HG02885 (cell line): ENCODE measurements around the gene ASXL1.
"Not testable (repeated sequence)": the region's sequence is repeated elsewhere in the genome, so short reads cannot be mapped to it uniquely, and the experiment has no call there.

Experiments
- ATAC-seq: cut with Tn5 transposase; IDR thresholded peaks from one replicate; pipeline ENCODE4 v1.9.1; 2021; ENCODE audit warnings: mild to moderate bottlenecking; ENCODE audit not compliant: unreplicated experiment, poor library complexity

ASXL1 gene

DNA sequence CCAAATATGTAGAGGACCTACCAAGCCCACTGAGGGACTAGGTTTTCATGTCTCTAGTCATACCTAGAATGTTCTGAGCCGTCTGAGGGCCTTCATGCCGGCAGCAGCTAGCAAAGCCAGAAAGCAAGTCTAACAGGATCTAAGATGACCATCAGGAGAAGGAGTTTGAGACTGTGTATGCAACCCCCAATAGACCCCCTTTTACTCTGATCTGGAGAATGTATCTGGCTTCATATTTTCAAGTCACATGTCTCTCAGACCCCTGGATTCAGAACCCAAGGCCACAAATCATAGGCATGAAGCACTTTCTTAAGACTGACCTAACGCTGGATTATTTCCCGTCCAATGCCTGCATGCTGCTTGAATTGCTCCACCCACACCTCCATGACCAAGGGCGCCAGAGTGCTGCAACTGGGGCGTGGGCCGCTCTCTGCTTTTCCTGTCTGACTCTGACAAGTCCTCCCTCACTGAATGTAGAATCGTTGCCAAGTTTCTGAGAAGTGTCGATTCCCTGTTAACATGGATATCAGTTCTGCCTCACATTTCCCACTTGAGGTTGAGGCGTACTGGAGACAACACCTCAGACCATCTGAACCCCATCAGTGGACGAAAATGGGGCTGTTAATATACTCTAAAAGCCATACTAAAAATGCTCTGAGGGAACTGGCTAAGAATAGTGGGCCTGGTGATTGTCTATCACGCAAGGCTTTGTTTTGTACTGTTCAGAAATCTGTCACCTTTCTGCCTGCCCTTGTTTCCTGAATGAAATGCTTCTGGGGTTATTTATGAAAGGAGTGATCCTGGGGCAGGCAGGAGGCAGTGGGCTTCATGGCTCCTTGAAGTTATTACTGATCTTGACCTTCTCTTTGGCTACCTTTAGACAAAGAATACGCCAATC is 23.9 kb upstream of the ASXL1 start:
- ATAC-seq: peak; percentile 45

DNA sequence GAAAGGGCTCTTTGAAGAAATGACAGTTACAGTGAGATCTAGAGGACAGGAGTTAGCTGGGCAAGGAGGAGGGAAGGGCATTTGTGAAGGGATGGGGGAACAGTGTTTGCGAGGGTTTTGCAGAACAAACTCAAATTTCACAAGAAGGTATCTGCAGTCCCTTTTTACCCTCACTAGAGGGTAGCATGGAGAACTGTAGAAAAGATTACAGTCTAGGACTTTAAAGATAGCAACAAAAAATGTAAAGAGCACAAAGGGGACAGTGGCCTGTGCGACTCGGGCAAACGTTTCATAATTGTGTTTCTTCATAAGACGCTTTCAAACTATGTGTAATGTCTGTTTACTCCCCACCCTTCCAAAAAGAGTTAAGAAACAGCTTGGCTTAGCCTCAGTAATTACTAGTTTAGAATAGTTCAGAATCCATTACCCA is 21.2 kb upstream of the ASXL1 start:
- no peak for ATAC-seq

DNA sequence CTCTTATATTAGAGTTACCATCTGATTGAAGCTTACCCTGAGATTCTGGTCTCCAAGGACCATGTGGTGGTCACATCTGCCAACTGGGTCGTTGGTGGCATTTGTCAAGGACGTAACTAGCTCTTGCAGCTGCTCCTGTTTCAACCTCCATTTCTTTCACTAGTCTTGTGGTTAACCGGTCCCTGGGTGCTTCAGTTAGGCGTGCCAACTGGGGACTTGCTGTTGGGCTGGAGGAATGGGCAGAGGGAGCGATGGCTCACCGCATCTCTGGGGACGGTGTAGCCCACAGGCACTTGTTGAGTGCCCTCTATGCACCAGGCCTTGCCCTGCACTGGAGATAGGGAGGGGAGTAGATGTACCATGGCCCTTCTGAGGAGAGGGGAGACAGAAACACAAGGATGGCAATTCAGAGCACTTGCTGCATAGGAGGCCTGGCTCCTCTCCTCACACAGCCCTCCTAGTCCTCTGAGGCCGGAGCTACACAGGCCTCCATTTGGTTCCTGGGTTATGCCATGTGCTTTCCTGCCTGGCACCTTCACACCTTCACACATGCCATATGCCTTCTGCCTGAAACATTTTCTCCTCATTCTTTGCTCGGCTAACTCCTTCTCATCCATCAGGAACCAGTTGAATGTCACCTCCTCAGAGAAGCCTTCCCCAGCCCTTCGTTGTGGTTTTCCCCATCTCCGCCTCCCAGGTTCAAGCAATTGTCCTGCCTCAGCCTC is 20.0 kb upstream of the ASXL1 start:
- ATAC-seq: no peak

DNA sequence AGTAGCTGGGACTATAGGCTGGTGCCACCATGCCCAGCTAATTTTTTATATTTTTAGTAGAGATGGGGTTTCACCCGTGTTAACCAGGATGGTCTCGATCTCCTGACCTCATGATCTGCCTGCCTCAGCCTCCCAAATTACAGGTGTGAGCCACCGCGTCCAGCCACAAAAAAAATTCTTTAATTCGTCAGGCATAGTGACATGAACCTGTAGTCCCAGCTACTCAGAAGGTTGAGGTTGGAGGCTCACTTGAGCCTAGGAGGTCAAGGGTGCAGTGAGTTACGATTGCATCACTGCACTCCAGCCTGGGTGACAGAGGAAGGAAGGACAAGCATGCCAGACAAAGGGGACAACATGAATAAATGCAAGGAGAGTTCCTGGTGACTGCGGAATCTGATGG is 19.5 kb upstream of the ASXL1 start:
- no peak for ATAC-seq

DNA sequence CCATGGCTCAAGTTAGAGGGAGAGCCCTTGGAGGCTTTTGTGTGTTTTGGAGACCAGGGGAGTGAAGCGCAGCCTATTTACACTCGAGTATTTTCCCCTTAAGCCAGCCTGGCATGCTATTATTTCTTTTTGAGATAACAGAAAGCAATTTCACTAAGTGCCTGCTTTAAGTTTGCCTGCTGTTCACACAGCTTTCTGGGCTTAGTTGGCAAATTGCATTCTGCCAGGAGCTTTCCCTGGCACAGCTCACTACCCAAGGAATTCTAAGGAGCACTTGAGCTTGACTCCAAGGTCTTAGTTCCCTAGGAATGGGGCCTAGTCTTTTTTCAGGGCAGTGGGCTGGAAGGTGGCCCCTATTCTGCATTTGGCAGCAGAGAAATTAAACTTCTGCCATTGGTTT is 19.0 kb upstream of the ASXL1 start:
- no peak for ATAC-seq

DNA sequence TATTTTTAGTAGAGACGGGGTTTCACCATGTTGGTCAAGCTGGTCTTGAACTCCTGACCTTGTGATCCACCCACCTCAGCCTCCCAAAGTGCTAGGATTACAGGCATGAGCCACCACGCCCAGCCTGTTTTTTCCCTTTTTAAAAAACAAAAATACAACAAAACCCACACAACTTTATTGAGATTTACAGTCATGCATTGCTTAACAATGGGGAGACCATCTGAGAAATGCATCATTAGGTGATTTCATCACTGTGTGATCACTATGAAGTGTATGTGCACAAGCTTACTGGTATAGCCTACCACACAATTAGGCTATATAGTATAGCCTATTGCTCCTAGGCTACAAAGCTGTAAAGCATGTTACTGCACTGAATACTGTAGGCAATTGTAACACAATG is 17.1 kb upstream of the ASXL1 start:
- not testable (repeated sequence) for ATAC-seq

DNA sequence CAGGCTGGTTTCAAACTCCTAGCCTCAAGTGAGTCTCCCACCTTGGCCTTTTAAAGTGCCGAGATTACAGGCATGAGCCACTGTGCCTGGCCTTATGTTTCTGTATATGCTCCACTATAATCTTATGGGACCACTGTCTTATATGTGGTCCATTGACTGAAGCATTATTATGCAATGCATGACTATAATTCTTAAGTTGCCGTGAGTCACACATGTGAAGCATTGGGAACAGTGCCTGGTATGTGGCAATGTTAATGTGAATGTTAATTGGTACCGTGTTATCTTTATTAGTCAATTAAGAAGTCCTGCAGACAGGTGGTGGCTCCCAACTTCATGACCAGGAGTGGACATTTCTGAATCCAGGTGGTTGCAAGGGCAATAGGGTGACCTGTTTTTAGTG is 14.7 kb upstream of the ASXL1 start:
- ATAC-seq: no peak

DNA sequence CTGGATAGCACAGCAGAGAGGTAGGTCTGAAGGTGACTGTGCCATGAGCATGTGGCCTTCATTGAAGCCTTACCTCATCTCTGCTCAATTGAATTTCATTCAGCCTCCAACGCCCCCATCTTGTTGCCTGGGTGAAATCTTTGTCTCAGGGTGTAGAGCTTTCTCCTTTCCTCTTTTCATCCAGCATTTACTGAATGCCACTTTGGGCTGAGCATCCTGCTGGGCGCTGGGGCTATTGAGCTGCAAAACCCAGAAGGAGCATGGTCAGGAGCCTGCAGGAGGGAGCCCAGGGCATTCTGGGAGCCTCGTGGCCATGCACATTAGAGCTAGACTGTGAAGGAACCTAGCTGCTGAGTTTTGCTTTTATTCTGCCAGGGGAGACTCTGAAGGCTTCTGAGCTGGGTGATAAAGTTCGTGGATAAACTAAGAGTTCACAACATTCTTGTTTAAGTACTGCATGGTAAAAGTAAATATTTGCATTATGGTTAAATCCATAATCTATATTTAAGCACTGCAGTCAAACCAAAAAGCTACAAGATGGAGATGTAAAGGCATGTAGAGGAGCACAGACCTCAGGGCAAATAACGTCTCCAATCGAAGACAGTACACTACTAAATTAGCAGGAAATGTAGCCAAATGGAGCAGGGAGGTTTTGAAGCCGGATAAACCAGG is 13.2 kb upstream of the ASXL1 start:
- no peak for ATAC-seq

DNA sequence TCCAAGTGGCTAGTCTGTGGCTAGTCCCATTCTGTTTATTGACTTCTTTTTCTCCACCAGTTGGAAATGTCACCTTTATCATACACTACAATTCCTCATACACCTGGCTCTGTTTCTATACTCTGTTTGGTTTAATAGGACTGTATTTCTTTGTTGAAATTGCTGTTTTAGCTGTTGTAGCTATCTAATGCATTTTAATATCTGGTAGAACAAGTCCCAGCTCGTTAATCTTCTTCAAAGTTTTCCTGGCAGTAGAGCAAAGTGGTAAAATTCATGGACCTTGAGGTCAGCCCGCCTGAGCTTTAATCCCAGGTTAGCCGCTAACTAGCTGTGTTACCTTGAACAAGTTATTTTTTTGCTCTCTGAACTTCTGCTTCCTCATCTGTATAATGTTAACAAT is 9.9 kb upstream of the ASXL1 start:
- no peak for ATAC-seq

DNA sequence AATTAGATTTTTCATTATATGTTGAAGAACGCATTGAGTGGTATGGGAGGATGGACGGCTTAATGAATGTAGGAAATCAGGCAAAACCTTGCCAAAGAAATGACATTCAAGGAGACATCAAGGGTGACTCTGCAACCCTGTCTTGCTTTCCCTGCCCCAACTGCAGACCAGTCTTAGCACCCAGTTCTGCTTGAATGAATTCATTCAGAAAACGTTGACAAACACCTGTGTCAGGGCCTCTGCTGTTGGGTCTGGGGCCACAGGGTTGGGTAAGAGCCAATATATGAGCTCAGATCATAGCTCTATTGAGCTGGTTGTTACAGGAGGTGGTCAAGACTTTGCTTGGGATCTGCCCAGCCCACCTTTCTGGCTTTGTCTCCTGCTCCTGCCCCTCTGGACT is 7.7 kb upstream of the ASXL1 start:
- no peak for ATAC-seq

DNA sequence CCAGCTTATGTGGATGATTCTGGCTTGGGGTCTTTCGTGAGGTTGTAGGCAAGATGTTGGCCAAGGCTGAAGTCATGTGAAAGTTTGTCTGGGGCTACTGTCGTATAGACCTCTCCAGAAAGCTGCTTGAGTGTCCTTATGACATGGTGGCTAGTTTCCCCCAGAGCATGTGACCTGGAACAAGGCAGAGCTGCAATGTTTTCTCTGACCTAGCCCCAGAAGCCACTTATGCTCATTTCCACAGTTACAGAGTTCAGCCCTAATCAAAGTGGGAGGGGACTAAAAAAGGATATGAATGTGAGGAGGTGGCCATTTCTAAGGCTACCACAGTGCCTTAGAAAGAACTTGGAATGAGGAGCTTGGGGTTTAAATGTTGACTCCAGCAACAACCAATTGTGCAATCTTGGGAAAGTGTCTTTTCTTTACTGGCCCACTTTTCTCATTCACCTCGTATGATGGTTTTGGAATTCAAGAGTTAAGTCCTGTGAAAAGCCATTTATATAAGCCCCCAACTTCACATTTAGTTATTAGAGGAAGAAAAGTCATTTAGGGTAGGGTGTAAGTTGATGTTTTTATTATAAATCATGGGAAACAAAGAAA is 5.9 kb upstream of the ASXL1 start:
- ATAC-seq: no peak

DNA sequence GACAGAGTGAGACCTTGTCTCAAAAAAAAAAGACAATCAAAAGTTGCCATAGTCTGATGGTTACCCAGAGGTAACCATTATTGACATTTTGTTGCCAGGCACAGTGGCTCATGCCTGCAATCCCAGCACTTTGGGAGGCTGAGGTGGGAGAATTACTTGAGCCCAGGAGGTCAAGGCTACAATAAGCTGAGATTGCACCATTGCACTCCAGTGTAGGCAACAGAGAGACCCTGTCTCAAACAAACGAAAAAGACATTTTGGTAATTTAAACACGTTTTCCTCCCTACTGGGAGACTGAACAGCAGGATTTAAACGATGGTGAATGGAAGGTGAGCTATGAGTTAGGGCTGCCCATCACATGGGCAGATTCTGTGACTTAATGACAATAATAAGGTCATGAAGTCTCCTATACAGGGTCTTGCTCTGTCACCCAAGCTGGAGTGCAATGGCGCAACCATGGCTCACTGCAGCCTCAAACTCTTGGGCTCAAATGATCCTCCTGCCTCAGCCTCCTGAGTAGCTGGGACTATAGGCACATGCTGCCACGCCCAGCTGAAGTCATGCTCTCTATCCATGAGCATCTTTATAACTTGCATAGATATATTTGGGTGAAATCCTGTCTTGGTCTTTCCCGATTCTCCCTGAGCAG is 4.2 kb upstream of the ASXL1 start:
- ATAC-seq: no peak

DNA sequence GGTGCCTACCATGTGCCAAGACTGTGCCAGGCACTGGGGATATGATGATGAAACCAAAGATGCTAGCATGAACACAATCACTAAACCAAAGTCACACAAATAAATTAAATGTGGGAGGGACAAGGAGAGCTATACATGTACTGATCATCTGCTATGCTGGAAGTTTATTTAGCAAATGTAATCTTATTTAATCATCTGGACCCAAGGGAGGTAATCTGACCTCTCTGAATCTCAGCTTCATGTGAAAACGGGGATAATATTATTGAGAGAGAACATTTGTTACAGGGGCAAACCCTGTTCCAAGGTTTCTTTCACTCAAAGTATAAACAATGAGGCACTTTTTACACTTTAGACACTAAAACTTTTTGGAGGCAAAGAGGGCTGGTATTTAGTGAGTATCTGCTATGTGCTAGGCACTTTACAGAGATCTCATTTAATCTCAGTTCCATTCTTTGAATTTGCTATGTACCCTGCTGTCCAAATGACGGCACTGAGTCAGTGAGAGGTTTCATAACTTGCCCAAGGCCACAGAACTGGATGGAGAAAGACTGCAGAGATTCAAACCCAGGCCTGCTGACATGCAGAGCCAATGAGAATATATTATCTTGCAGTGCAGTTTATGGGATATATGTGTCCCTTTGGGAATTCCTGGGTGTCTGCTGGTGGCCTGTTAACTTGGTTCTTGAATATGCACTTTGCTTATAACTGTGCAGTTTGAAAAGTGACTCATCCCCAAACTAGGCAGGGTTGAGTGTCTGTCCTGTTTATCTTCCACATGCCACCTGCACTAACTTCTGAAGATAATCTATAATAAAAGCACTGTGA is 3.3 kb upstream of the ASXL1 start:
- ATAC-seq: no peak

DNA sequence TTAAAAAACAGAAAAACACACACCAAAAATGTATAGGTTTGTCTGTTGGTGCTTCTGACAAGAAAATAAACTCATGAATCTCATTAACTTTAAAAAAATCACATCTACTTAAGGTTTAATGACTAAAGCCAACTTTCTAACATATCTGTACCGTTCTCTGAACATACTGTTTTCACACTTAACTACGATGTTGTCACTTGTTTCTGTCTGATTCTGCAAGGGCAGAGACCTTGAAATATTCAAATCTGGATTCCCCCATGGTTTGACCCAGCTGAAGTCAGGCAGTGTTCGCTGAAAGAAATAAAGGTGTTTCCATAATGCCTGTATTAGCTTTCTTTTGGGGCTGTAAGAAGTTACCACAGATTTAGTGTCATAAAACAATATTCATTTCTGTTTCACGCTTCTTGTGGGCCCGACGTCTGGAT is 2.7 kb upstream of the ASXL1 start:
- peak; percentile 20 for ATAC-seq

DNA sequence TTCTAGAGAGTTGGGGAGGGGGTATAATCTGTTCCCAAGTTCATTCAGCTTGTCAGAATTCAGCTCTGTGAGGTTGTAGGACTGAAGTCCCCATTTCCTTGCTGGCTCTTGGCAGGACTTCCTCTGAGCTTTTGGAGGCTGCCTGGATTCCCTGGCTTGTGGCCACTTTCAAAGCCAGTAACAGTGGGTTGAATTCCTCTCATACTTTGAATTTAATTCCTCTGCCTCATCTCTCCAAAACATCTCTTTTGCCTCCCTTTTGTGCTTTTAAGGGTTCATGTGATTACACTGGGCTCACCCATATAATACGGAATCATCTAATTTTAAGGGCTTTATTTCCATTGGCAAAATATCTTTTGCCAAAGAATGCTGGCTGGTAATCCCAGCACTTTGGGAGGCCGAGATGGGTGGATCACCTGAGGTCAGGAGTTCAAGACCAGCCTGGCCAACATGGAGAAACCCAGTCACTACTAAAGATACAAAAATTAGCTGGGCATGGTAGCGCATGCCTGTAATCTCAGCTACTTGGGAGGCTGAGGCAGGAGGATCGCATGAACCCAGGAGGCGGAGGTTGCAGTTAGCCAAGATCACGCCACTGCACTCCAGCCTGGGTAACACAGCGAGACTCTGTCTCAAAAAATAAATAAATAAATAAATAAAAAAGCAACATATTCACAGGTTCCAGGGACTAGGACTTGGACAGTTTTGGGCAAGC is 2.1 kb upstream of the ASXL1 start:
- ATAC-seq: not testable (repeated sequence)

DNA sequence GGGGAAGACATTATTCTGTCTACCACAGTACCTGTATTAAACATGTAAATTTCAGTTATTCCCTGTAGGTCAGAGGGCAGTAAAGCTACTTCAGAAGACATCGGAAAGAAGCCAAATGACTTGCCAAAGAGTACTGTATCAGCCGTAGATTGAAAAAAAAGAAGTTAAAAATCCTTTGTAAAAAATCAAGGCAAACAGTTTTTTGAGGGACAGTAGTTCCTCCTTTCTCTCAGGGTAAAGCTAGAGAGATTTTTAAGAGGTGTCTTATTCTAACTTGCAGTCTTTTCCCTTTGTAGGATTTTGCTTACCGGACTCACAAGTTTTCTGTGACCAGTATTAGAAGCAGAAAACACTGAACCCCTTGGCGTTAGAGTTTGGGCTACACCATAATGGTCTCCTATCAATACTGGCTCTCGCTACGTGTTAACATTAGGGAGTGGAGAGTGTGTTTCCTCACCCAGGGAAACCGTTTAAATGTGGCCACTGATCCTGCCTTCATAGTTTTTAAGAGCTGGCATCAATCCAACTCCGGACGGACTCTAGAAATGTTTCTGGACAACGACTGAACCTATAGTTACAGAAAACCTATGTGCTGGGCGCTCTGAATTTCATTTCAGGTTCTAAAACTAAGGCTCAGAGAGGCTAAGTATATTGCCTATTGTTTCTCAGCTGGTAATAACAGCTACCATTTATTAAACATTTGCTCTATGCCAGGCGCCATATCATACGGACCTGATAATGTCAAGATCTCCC is 1.3 kb upstream of the ASXL1 start:
- no peak for ATAC-seq

DNA sequence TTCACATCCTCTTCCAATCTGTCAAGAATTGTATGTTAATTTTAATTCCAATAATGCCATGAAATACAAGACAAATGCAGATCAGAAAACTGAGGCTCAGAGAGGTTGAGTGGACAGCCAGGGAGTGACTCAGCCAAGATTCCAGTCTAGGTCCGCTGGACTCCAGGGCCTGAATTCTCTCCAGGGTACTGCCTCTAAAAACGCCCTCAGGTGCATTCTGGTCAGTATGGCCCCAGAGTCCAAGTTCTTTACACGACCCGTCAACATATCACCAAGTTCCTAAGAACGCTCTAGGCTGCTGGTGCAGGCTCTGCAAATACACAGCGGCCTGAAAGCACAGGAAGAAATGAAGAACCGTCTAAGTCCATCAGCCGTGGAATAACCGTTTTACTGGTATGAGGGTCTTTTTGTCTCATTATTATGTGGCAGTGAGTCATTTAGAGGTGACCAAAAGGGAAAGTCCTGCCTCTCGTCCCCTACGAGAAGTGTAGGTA is 709 bp upstream of the ASXL1 start:
- ATAC-seq: no peak

DNA sequence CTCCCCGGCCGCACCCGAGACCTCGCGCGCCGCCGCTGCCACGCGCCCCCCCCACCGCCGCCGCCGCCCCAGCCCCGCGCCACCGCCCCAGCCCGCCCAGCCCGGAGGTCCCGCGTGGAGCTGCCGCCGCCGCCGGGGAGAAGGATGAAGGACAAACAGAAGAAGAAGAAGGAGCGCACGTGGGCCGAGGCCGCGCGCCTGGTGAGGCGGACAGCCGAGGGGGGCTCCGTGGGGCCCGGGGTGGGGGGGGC is 426 bp downstream of the ASXL1 start:
- ATAC-seq: no peak
